Choroid plexus epithelial cell (primary cell): Measurements from ENCODE around the gene KDSR.

Experiments used
- DNase-seq: peaks from one replicate; pipeline ENCODE4 v3.0.0-alpha.2; 2010; ENCODE audit warnings: low read depth
- H3K4me3 ChIP-seq: 2 replicates; pipeline ENCODE4 v1.5.1; 2011; ENCODE audit warnings: low read depth, mild to moderate bottlenecking, control low read depth, low read length, moderate library complexity
- TF ChIP-seq, protein P1 (sequence below): conservative IDR thresholded peaks from 2 replicates; pipeline ENCODE4 v1.5.1; 2011; ENCODE audit warnings: low read depth, mild to moderate bottlenecking, control low read depth, inconsistent platforms, low read length, moderate library complexity

KDSR gene

DNA sequence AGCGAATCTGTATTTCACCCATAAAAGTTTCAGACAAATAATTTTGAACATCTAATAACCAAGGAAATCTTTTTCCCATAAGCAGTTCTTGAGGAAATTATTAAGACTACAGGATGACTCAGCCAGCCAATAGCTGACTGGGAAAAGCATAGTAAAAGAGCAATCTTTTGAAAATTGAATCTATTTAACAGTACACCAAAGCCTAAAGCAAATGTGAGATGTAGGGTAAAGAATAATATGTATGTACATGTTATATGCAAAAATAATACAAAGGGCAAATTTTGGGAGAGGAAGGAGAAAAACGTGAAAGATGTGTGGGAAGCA is 12.6 kb upstream of the KDSR start:
- H3K4me3 ChIP-seq = no peak overlapping the region
- TF ChIP-seq, protein P1, sequence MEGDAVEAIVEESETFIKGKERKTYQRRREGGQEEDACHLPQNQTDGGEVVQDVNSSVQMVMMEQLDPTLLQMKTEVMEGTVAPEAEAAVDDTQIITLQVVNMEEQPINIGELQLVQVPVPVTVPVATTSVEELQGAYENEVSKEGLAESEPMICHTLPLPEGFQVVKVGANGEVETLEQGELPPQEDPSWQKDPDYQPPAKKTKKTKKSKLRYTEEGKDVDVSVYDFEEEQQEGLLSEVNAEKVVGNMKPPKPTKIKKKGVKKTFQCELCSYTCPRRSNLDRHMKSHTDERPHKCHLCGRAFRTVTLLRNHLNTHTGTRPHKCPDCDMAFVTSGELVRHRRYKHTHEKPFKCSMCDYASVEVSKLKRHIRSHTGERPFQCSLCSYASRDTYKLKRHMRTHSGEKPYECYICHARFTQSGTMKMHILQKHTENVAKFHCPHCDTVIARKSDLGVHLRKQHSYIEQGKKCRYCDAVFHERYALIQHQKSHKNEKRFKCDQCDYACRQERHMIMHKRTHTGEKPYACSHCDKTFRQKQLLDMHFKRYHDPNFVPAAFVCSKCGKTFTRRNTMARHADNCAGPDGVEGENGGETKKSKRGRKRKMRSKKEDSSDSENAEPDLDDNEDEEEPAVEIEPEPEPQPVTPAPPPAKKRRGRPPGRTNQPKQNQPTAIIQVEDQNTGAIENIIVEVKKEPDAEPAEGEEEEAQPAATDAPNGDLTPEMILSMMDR = no peak
- peak; percentile 27 for DNase-seq

DNA sequence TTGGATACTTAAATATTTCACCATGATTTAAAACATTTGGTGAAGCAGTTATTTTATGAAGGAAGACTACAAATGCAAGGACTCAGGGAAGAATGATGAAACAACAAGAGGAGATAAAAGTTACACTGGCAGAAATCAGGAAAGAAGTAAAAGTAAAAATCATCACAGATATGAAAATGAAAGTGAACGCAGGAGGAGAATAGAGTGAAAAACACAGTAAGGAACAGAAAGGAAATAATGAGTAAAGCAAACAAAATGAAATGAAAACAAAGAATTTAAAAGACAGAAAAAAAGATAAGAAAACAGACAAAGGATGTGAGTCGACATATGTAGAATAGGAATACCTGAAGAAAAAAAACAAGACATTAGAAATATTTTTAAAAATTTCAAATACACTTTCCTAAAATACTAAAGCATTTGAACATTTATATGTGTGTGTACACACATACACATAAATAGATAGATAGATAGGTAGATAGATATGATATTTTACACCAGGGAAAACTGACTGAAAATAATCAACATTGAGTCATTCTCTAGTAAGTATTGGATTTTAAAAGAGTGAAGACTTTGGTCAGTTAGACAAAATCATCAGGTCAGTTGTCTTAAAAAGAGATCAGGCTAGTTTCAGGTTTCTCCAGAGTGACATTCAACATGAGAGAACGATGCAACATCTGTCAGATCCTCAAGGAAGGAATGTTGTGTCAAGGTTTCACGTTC is 12.1 kb upstream of the KDSR start:
- TF ChIP-seq, protein P1 = no peak
- H3K4me3 ChIP-seq = peak overlapping the region; percentile 14
- peak; percentile 23 for DNase-seq

DNA sequence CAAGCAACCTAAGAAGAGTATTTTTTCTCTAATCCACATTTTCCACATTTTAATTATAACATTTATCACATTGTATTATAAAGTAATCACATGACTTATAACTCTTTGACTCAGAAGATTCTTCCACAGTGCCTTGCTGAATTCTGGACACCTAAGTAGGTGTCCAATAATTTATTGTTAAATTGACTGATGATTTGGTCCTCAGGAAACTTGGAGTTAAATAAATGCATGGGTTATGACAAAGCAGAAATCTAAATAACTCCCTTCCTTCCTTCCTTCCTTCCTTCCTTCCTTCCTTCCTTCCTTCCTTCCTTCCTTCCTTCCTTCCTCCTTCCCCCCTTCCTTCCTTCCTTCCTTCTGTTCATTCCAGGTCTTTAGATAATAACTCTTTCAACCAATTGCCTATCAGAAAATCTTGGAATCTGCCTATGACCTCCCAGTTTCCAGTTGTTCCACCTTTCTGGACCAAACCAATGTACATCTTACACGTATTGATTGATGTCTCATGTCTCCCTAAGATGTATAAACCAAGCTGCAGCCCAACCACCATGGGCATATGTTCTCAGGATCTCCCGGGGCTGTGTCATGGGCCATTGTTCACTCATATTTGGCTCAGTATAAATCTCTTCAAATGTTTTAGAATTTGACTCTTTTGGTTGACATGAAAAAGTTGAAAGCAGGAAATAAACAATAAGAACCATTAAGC is 10.4 kb upstream of the KDSR start:
- DNase-seq = no peak
- H3K4me3 ChIP-seq = no peak overlapping the region
- TF ChIP-seq, protein P1 = no peak

DNA sequence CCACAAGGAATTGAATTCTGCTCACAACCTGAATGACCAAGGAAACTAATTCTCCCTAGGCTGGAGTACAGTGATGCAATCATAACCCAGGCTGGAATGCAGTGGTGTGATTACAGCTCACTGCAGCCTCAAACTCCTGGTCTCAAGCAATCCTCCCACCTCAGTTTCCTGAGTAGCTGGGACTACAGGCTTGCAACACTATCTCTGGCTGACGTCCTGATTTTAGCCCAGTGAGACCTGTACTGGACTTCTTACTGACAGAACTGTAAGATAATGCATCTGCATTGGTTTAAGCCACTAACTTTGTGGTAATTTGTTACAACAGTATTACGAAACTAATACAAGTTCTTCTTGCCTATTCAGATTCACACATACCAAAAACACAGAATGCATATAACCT is 9.5 kb upstream of the KDSR start:
- H3K4me3 ChIP-seq = no peak overlapping the region
- TF ChIP-seq, protein P1 = no peak
- DNase-seq = peak; percentile 87

DNA sequence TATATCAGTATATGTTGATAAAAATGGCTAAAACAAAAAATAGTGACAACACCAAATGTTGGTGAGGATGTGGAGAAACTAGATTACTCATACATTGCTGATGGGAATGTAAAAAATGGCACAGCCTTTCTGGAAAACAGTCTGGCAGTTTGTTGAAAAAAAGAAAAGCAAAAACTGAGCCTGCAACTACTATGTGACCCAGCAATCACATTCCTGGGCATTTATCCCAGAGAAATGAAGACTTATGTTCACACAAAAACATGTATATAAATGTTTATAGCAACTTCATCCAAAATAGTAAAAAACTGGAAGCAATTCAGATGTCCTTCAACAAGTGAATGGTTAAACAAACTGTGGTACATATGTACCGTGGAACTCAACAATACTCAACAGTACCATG is 7.5 kb upstream of the KDSR start:
- TF ChIP-seq, protein P1 = no peak
- DNase-seq = peak; percentile 10
- H3K4me3 ChIP-seq = no peak overlapping the region

DNA sequence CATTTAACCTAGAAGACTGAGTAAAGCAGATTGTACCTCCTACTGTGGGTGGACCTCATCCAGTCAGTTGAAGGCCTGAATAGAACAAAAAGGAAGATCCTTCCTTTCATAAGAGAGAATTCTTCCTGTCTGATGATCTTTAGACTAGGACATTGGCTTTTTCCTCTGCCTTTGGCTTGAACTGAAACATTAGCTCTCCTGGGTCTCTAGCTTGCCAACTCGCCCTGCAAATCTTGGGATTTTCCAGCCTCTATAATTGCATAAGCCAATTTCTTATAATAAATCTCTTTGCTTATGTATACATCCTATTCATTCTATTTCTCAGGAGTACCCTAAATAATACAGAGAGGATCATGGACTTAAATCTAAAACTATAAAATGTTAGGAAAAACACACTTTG is 6.2 kb upstream of the KDSR start:
- DNase-seq = no peak
- TF ChIP-seq, protein P1 = no peak
- no peak overlapping the region for H3K4me3 ChIP-seq

DNA sequence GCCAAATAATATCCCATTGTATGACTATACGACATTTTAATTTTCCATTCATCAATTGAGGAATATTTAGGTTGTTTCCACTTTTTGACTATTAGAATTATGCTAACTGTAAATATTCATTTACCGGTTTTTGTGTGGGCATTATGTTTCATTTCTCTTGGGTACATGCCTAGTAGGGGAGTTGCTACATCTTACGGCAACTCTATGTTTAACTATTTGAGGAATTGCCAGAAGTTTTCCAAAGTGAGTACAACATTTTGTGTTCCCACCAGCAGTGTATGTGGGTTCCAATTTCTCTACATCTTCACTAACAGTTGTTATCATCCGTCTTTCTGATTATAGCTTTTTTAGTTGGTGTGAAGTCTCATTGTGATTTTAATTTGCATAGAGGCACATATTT is 1.6 kb upstream of the KDSR start:
- TF ChIP-seq, protein P1 = no peak
- no peak overlapping the region for H3K4me3 ChIP-seq
- DNase-seq = peak; percentile 22
